NOMO-1 (cell line): ENCODE data around the gene HSD11B2.

Source experiments
- DNase-seq, 2 experiments: peaks; one replicate each; lab custom pipeline; 2025; ENCODE audit not compliant: unreplicated experiment in 2 of 2; lab: John Stamatoyannopoulos, UW

The HSD11B2 gene

GRCh38 chr16:67448580-67448979 is 17.7 kb downstream of the HSD11B2 start:
- no peak for DNase-seq

- DNase-seq = no peak
Observed at GRCh38 chr16:67449336-67449735, 18.4 kb downstream of the HSD11B2 start.

GRCh38 chr16:67449739-67450138 is 18.8 kb downstream of the HSD11B2 start:
- no peak for DNase-seq

GRCh38 chr16:67451061-67451703 is 20.3 kb downstream of the HSD11B2 start:
- no peak for DNase-seq

- no peak for DNase-seq
Observed at GRCh38 chr16:67451704-67452435, 20.9 kb downstream of the HSD11B2 start.

GRCh38 chr16:67454104-67454503 is 23.2 kb downstream of the HSD11B2 start:
- DNase-seq = no peak

- no peak for DNase-seq
Observed at GRCh38 chr16:67454852-67455251, 23.9 kb downstream of the HSD11B2 start.

- DNase-seq = no peak
Observed at GRCh38 chr16:67456391-67457081, 25.6 kb downstream of the HSD11B2 start.

- DNase-seq = no peak
Observed at GRCh38 chr16:67457611-67458010, 26.7 kb downstream of the HSD11B2 start.

GRCh38 chr16:67458121-67458641 is 27.3 kb downstream of the HSD11B2 start:
- no peak for DNase-seq

GRCh38 chr16:67459066-67459860 is 28.3 kb downstream of the HSD11B2 start:
- DNase-seq = no peak

- DNase-seq = no peak
Observed at GRCh38 chr16:67459861-67460150, 28.9 kb downstream of the HSD11B2 start.

- DNase-seq = no peak
Observed at GRCh38 chr16:67460168-67460567, 29.2 kb downstream of the HSD11B2 start.

- no peak for DNase-seq
Observed at GRCh38 chr16:67460961-67461360, 30.0 kb downstream of the HSD11B2 start.

GRCh38 chr16:67461600-67462278 is 30.8 kb downstream of the HSD11B2 start:
- no peak for DNase-seq

- no peak for DNase-seq
Observed at GRCh38 chr16:67462279-67462655, 31.3 kb downstream of the HSD11B2 start.

- DNase-seq = no peak
Observed at GRCh38 chr16:67463059-67463458, 32.1 kb downstream of the HSD11B2 start.

GRCh38 chr16:67463691-67464090 is 32.8 kb downstream of the HSD11B2 start:
- no peak for DNase-seq

- DNase-seq = no peak
Observed at GRCh38 chr16:67464565-67464964, 33.6 kb downstream of the HSD11B2 start.

GRCh38 chr16:67466581-67466980 is 35.7 kb downstream of the HSD11B2 start:
- no peak for DNase-seq

- DNase-seq = no peak
Observed at GRCh38 chr16:67468731-67469130, 37.8 kb downstream of the HSD11B2 start.
